ENCODE measurements around the gene TIMM21.

DNA sequence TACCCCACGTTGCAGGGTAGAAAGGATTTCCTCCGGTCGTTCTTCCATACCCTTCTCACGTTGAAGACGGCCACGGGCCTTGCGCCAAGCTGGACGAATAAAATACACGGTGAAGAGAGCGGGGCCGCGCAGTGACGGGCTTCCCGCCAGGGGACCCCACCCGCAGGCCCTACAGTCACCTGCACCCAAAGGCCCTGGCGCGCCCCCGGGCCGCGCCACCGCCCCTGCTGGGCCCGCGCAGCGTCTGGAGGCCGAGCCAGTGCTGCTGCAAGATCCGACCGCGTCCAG is 888 bp upstream of the TIMM21 start:
- TF ChIP-seq, protein P1, sequence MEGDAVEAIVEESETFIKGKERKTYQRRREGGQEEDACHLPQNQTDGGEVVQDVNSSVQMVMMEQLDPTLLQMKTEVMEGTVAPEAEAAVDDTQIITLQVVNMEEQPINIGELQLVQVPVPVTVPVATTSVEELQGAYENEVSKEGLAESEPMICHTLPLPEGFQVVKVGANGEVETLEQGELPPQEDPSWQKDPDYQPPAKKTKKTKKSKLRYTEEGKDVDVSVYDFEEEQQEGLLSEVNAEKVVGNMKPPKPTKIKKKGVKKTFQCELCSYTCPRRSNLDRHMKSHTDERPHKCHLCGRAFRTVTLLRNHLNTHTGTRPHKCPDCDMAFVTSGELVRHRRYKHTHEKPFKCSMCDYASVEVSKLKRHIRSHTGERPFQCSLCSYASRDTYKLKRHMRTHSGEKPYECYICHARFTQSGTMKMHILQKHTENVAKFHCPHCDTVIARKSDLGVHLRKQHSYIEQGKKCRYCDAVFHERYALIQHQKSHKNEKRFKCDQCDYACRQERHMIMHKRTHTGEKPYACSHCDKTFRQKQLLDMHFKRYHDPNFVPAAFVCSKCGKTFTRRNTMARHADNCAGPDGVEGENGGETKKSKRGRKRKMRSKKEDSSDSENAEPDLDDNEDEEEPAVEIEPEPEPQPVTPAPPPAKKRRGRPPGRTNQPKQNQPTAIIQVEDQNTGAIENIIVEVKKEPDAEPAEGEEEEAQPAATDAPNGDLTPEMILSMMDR (IDR thresholded peaks at IDR 0.05) = no peak
- TF ChIP-seq POLR2A (IDR thresholded peaks at IDR 0.05) = no peak

All from body of pancreas (tissue), 4 donors.